HG03520 (cell line): ENCODE data around the gene GDF15.

Experiments used
- ATAC-seq: cut with Tn5 transposase; IDR thresholded peaks from one replicate; pipeline ENCODE4 v1.9.1; 2021; ENCODE audit warnings: mild to moderate bottlenecking, moderate library complexity; ENCODE audit not compliant: unreplicated experiment

The GDF15 gene

GRCh38 chr19:18428787-18429674, 43.1 kb downstream of the GDF15 start:
- peak; percentile 63 for ATAC-seq

GRCh38 chr19:18429717-18430416, 43.9 kb downstream of the GDF15 start:
- no peak for ATAC-seq

GRCh38 chr19:18430417-18431144, 44.6 kb downstream of the GDF15 start:
- no peak for ATAC-seq

GRCh38 chr19:18431351-18432197, 45.6 kb downstream of the GDF15 start:
- ATAC-seq, result no peak

GRCh38 chr19:18432275-18433014, 46.5 kb downstream of the GDF15 start:
- no peak for ATAC-seq

GRCh38 chr19:18433015-18433691, 47.2 kb downstream of the GDF15 start:
- no peak for ATAC-seq

- no peak for ATAC-seq
Observed at GRCh38 chr19:18433735-18434398, 47.9 kb downstream of the GDF15 start.

- ATAC-seq, result no peak
Observed at GRCh38 chr19:18434411-18435175, 48.6 kb downstream of the GDF15 start.

GRCh38 chr19:18435178-18435841, 49.4 kb downstream of the GDF15 start:
- ATAC-seq, result no peak

GRCh38 chr19:18435842-18436670, 50.1 kb downstream of the GDF15 start:
- ATAC-seq, result no peak

GRCh38 chr19:18436671-18437490, 50.9 kb downstream of the GDF15 start:
- no peak for ATAC-seq

GRCh38 chr19:18437491-18438330, 51.8 kb downstream of the GDF15 start, which contains the start of gene ISYNA1:
TSS of gene ISYNA1 (minus strand) at chr19:18438133. CDS start at chr19:18437979, 154 bp downstream.
- no peak for ATAC-seq

- no peak for ATAC-seq
Observed at GRCh38 chr19:18438331-18439024, 52.5 kb downstream of the GDF15 start.
